ENCODE data around the gene GSTM1. TPM values are rescaled to one million over a fixed set of nuclear protein-coding genes. Genes with fewer than 3 reads are reported as not detected.

GSTM1 gene
- total and polyA plus RNA-seq, 2 donors (not counting 3 experiments of a cell fraction or from before 2014, with no cell fraction given): 35.5 TPM; not detected in 1

GRCh38 chr1:109722908-109723691, 35.5 kb downstream of the GSTM1 start:
- DNase-seq (ENCODE audit: low read depth, low spot score) (no peak), FAIRE-seq (no peak)
- Histone ChIP-seq H3K9ac (replicated peaks; ENCODE audit: extremely low read depth, insufficient read depth, low read length) (no peak overlapping the region), H3K4me3 (replicated peaks in 1 of 3; ENCODE audit: insufficient read depth in 1 of 3, low read depth in 1 of 3, low read length in 3 of 3) (no peak overlapping the region), H2AFZ (ENCODE audit: low read depth, low read length) (no peak overlapping the region), H3K4me2 (ENCODE audit: insufficient read depth, low read length) (no peak overlapping the region), H3K79me2 (ENCODE audit: control insufficient read depth, insufficient read depth, low read length) (no peaks in the 10 kb centered on the region), H3K9me3 (replicated peaks; ENCODE audit: control insufficient read depth, insufficient read depth, low read length) (no peaks in the 10 kb centered on the region), H3K27me3 (ENCODE audit: control insufficient read depth in 2 of 2, insufficient read depth in 2 of 2, low read length in 2 of 2) (peaks cover 5 to 6% of the 10 kb centered on the region in 2 experiments), H3K4me1 (ENCODE audit: control insufficient read depth, extremely low read depth, insufficient read depth, low read length) (peaks cover 8% of the 10 kb centered on the region), H3K36me3 (ENCODE audit: control insufficient read depth in 2 of 2, extremely low read depth in 1 of 2, insufficient read depth in 2 of 2, low read length in 2 of 2) (no peaks in the 10 kb centered on the region), H3K9me1 (replicated peaks; ENCODE audit: control insufficient read depth, extremely low read depth, insufficient read depth, low read length) (no peaks in the 10 kb centered on the region), H3K27ac (ENCODE audit: insufficient read depth, low read depth, low read length) (no peak overlapping the region), H4K20me1 (replicated peaks; ENCODE audit: control insufficient read depth, extremely low read depth, insufficient read depth, low read length) (no peaks in the 10 kb centered on the region)
- BruUV-seq (replicated peaks): no TSS peak
- intact Hi-C loops (cut with micrococcal nuclease): no loop called here
- ChIA-PET POLR2A (no interaction called here), CTCF (no interaction called here)
- dilution Hi-C loops (cut with MboI; ENCODE audit: extremely low pct_ligation_motif_present, low sequenced_read_pairs): no loop called here
- TF ChIP-seq JUN (IDR thresholded peaks at IDR 0.05; ENCODE audit: borderline replicate concordance, insufficient read depth, insufficient read length, low read depth): no peak
- no peak for TF ChIP-seq MYC (IDR thresholded peaks at IDR 0.05; ENCODE audit: low read depth, low read length)
- TF ChIP-seq POLR2A (IDR thresholded peaks at IDR 0.05; ENCODE audit: low read depth, low read length): no peak
- no peak for TF ChIP-seq CTCF (IDR thresholded peaks at IDR 0.05; ENCODE audit: extremely low read depth in 1 of 2, insufficient read depth in 1 of 2, low read depth in 1 of 2, low read length in 2 of 2)
- TF ChIP-seq POLR2AphosphoS5 (IDR thresholded peaks at IDR 0.05; ENCODE audit: insufficient read depth, low read depth, low read length): no peak
- no peak for TF ChIP-seq GATA2 (IDR thresholded peaks at IDR 0.05; ENCODE audit: insufficient read depth, insufficient read length, low read depth, low read length)
- TF ChIP-seq EZH2 (IDR thresholded peaks at IDR 0.05; ENCODE audit: borderline replicate concordance, low read depth, low read length, severe bottlenecking): no peak
- no peak for TF ChIP-seq MAX (IDR thresholded peaks at IDR 0.05; ENCODE audit: insufficient read depth, insufficient read length)
- TF ChIP-seq FOS (IDR thresholded peaks at IDR 0.05; ENCODE audit: borderline replicate concordance, insufficient read depth, low read length): no peak

Data from endothelial cell of umbilical vein (primary cell).